ENCODE results near the gene TGFB3.

DNA sequence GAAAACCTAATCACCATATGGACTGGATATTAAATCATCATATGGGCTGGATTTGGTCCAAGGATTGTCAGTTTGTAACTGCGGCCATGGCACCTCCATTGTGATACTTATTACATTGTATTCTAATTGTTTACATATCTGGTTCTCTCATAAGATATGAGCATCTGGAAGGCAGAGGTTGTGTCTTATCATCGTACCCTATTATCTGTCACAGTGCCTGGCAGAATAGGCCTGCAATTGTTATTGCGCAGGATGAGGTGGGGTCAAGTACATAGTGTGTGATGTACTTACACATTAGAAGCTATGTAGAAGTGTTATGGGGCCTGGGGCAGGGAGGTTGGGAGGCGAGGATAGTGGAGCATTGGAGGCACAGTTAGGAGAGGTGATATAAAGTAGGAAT, 8.5 kb upstream of the TGFB3 start:
- TF ChIP-seq TAF1 (IDR thresholded peaks at IDR 0.05; ENCODE audit: borderline replicate concordance, insufficient read depth, low read length), result no peak
- TF ChIP-seq, protein P1, sequence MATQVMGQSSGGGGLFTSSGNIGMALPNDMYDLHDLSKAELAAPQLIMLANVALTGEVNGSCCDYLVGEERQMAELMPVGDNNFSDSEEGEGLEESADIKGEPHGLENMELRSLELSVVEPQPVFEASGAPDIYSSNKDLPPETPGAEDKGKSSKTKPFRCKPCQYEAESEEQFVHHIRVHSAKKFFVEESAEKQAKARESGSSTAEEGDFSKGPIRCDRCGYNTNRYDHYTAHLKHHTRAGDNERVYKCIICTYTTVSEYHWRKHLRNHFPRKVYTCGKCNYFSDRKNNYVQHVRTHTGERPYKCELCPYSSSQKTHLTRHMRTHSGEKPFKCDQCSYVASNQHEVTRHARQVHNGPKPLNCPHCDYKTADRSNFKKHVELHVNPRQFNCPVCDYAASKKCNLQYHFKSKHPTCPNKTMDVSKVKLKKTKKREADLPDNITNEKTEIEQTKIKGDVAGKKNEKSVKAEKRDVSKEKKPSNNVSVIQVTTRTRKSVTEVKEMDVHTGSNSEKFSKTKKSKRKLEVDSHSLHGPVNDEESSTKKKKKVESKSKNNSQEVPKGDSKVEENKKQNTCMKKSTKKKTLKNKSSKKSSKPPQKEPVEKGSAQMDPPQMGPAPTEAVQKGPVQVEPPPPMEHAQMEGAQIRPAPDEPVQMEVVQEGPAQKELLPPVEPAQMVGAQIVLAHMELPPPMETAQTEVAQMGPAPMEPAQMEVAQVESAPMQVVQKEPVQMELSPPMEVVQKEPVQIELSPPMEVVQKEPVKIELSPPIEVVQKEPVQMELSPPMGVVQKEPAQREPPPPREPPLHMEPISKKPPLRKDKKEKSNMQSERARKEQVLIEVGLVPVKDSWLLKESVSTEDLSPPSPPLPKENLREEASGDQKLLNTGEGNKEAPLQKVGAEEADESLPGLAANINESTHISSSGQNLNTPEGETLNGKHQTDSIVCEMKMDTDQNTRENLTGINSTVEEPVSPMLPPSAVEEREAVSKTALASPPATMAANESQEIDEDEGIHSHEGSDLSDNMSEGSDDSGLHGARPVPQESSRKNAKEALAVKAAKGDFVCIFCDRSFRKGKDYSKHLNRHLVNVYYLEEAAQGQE (IDR thresholded peaks at IDR 0.05; ENCODE audit: insufficient read depth in 1 of 2, low read depth in 2 of 2, low read length in 2 of 2), result no peak

Data from PFSK-1 (cell line).